ENCODE measurements around the gene NUDT1.

- no peak for TF ChIP-seq SUZ12 (IDR thresholded peaks at IDR 0.05)
- no peak for TF ChIP-seq ELF4 (IDR thresholded peaks at IDR 0.05)
- no peak for TF ChIP-seq NFRKB (IDR thresholded peaks at IDR 0.05)
- no peak for TF ChIP-seq CTBP1 (IDR thresholded peaks at IDR 0.05; ENCODE audit: borderline replicate concordance)
- no peak for TF ChIP-seq LEF1 (IDR thresholded peaks at IDR 0.05; ENCODE audit: borderline replicate concordance)
- TF ChIP-seq FOXM1 (IDR thresholded peaks at IDR 0.05; ENCODE audit: borderline replicate concordance) = no peak
Observed at GRCh38 chr7:2289111-2289586, 47.1 kb downstream of the NUDT1 start.

Data from HEK293T (cell line).